AG04449 (cell line): Measurements from ENCODE around the gene RADIL.

ENCODE experiments used
- CTCF ChIA-PET: fragments of 350-600 bp; formaldehyde crosslinking; extraction: SDS; loops from one replicate; lab custom pipeline; 2021; ENCODE audit warnings: antibody characterized with exemption; lab: Yijun Ruan, JAX
- POLR2A ChIA-PET: fragments of 400-600, 350-600 bp; formaldehyde crosslinking; extraction: SDS; loops from one replicate; lab custom pipeline; 2020; ENCODE audit warnings: antibody characterized with exemption, inconsistent platforms; lab: Yijun Ruan, JAX
- DNase-seq: peaks from one replicate; pipeline ENCODE4 v3.0.0-alpha.2; 2010; ENCODE audit warnings: low read depth, low spot score
- H3K4me3 ChIP-seq: 2 replicates; pipeline ENCODE4 v1.5.1; 2011; ENCODE audit warnings: low read depth, mild to moderate bottlenecking, control low read depth, low read length
- TF ChIP-seq, protein P1 (sequence below): IDR thresholded peaks from one replicate; pipeline ENCODE4 v1.5.1; 2011; ENCODE audit warnings: mild to moderate bottlenecking, moderate library complexity, low read length, control low read depth, inconsistent platforms; ENCODE audit not compliant: insufficient read depth; ENCODE audit errors: missing control alignments

RADIL gene

DNA sequence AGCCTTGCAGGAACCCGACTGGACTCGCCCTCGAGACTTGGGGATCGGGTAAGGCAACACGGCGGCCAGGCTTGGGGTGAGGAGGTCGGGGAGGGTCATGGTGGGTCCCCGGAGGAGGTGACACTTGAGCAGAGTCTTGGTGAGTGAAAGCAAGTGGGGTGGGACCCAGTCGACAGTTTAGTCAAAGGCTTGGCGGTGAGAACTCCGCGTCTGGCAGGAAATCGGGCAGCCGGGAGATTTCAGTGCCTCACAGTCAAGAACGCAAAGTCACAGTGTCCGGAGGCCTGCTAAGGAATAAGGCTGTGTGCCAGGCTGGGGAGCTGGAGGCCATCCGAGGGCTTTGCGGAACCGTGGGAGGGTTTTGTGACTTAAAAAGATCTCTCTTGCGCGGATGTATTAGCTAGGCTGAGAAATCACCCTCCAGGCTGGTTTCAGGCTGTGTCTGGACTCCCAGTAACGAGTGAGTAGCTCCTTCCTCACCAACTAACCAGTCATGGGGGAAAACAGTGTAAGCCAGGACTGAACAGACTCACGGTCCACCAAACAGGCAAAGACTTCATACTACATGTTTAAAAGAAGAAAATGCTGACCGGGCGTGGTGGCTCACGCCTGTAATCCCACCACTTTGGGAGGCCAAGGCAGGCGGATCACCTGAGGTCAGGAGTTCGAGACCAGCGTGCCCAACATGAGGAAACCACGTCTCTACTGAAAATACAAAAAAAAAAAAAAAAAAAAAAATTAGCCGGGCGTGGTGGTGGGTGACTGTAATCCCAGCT, 107.5 kb downstream of the RADIL start:
- POLR2A ChIA-PET = interaction anchor here (0.7 to 2.6 kb wide), 9 partner anchors 8 to 364 kb away, joined by 3 to 13 read pairs (median 7); no protein-coding TSS in a partner anchor
- no peak for DNase-seq
- TF ChIP-seq, protein P1, sequence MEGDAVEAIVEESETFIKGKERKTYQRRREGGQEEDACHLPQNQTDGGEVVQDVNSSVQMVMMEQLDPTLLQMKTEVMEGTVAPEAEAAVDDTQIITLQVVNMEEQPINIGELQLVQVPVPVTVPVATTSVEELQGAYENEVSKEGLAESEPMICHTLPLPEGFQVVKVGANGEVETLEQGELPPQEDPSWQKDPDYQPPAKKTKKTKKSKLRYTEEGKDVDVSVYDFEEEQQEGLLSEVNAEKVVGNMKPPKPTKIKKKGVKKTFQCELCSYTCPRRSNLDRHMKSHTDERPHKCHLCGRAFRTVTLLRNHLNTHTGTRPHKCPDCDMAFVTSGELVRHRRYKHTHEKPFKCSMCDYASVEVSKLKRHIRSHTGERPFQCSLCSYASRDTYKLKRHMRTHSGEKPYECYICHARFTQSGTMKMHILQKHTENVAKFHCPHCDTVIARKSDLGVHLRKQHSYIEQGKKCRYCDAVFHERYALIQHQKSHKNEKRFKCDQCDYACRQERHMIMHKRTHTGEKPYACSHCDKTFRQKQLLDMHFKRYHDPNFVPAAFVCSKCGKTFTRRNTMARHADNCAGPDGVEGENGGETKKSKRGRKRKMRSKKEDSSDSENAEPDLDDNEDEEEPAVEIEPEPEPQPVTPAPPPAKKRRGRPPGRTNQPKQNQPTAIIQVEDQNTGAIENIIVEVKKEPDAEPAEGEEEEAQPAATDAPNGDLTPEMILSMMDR = no peak
- CTCF ChIA-PET = interaction anchor here (0.9 to 4.9 kb wide), 5 partner anchors 16 to 134 kb away, joined by 3 to 36 read pairs (median 3); no protein-coding TSS in a partner anchor
- H3K4me3 ChIP-seq = peak overlapping the region; percentile 98

- H3K4me3 ChIP-seq = peak within 1 kb of the TSS; percentile 98
- ChIA-PET POLR2A (interaction anchor here (0.8 to 2.6 kb wide), 9 partner anchors 9 to 143 kb away, joined by 3 to 13 read pairs (median 7); no protein-coding TSS in a partner anchor), CTCF (interaction anchor here (0.6 to 4.9 kb wide), 6 partner anchors 17 to 644 kb away, joined by 3 to 36 read pairs (median 6); no protein-coding TSS in a partner anchor)
- TF ChIP-seq, protein P1 = no peak
- peak; percentile 76 for DNase-seq
Observed at GRCh38 chr7:4775250-4775847, 108.2 kb downstream of the RADIL start, which contains the start of gene AP5Z1. AP5Z1 (plus strand) TSS chr7:4775623; CDS start chr7:4775716, 93 bp downstream.

DNA sequence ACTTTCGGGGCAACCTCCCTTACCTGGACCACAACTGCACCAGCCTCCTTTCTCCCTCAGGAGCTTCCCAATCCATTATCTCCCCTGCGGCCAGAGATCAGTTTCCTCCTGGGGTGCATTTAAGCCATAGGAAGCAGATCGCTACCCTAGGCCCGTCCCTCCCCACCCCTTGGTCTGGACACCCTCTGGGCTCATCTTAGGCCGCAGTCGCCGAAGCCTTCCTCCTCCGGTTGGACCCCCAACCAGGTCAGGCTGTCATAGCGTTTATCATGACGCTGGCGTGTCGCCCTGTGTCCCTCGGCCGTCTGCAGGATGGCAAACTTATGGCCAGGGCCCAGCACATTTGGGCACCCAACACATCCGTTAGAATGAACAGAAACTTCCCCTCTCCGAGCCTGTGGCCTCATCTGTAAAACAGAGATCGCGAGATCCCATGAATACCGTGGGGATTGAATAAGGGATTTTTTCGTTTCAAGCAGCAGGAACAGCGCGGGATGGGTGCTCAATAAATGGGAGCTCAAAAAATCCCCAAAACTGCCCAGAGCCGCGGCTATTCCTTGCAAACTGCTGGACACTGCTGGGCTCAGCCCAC, 108.8 kb downstream of the RADIL start:
- H3K4me3 ChIP-seq = peak overlapping the region; percentile 98
- ChIA-PET CTCF (interaction anchor here (0.6 to 4.9 kb wide), 6 partner anchors 11 to 645 kb away, joined by 4 to 36 read pairs (median 6); no protein-coding TSS in a partner anchor), POLR2A (interaction anchor here (0.8 to 2.6 kb wide), 9 partner anchors 9 to 142 kb away, joined by 3 to 13 read pairs (median 7); no protein-coding TSS in a partner anchor)
- DNase-seq = peak; percentile 24
- TF ChIP-seq, protein P1 = no peak

DNA sequence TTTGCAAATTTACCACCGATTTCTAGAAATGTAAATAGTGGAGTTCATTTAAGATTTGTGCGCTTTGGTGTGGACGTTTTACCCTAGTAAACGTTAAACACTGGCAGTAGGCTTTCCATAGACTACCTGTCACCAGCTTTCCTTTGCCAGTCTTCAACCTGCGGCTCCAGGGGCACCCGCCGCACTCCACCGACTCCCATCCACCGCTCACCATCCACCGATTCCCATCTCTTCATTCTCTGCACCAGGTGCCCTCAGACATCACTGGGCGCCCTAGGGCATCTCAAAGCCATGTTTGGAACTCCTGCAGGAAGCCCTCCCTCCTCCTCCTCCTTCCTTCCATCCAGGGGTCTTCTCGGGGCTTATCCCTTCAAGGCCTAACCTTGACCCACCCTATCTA, 109.5 kb downstream of the RADIL start:
- ChIA-PET CTCF (interaction anchor here (0.9 to 3.4 kb wide), 4 partner anchors 10 to 143 kb away, joined by 4 to 8 read pairs (median 4); no protein-coding TSS in a partner anchor), POLR2A (interaction anchor here (2.6 kb wide), 1 partner anchor 132 kb away, joined by 13 read pairs; no protein-coding TSS in a partner anchor)
- no peak overlapping the region for H3K4me3 ChIP-seq
- no peak for DNase-seq
- TF ChIP-seq, protein P1 = no peak

- H3K4me3 ChIP-seq = no peak overlapping the region
- ChIA-PET POLR2A (no interaction called here), CTCF (no interaction called here)
- TF ChIP-seq, protein P1 = no peak
- DNase-seq = no peak
Observed at GRCh38 chr7:4772306-4772705, 111.2 kb downstream of the RADIL start.
